ENCODE results near the gene RNF145.

Gene RNF145

GRCh38 chr5:159216454-159216853, 7.1 kb upstream of the RNF145 start:
- DNase-seq, result no peak

GRCh38 chr5:159215886-159216285, 6.5 kb upstream of the RNF145 start:
- DNase-seq, result no peak

- DNase-seq, result no peak
Observed at GRCh38 chr5:159214486-159215271, 5.3 kb upstream of the RNF145 start.

DNA sequence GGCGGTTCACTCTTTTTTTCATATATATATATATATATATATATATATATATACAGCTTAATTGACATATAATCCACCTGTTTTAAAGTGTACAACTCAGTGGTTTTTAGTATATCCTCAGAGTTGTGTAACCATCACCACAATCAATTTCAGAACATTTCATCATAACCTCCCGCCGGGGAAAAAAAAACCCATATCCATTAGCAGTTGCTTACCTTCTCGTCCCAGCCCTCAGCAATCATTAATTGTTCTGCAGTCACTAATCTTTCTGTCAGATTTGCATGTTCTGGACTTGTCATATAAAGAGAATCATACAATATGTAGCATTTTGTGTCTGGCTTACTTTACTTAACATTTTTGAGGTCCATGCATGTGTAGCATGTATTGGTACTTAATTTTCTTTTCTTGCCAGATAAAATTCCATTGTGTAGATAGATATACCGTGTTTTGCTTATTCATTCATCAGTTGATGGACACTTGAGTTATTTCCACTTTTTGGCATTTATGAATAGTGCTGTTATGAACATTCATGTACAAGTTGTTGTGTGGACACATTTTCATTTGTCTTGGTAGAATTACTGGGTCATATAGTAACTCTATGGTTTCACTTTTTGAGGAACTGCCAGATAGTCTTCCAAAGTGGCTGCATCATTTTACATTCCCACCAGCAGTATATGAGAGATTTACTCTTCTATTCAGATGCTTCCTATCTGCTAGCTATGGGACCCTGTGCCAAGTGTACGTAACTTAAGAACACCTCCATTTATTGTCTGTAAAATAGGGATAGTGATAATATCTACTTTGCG, 3.5 kb upstream of the RNF145 start:
- no peak for DNase-seq

- no peak for DNase-seq
Observed at GRCh38 chr5:159211729-159212174, 2.4 kb upstream of the RNF145 start.

DNA sequence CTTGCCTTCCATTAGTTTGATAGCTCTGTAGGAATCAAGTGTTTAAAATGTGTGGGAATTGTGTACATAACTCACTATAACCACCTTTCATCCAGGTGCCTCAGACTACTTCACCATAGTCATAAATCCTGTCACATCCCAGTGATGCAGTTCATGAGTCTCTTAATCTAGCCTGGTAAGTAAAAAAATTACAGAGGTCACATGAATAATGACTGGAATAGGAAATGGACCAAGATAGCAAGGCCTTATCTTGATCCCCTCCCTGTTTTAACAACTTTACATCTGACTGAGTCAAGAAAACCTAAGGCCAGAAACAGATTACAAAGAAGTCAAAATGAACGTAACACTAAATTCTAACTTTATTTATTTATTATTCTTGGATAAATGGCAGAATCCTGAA, 1.5 kb upstream of the RNF145 start:
- no peak for DNase-seq

DNA sequence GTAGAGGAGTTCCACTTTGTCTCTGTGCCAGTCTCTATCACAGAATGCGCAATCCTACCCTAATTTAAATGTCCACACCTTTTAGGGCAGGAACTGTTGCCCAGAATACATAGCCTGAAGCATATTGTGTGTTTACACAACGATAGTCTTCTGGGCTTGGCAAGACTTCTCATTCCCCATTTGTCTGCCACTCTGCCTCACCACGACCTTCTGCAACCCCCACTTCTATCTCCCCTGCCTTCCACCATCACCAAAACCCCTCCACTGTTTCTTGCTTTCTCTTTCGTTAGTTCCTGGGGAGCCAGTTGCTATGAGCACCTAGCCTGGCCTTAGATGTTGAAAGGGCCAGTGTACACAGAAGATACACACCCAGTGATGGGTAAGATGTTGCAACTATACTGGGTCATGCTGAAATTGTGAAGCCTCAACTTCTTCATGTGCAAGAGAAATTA, 883 bp upstream of the RNF145 start:
- no peak for DNase-seq

GRCh38 chr5:159208514-159209437, 577 bp downstream of the RNF145 start:
- DNase-seq, result peak in 3 of 5 experiments; percentile 2 to 31 (median 8)

GRCh38 chr5:159207686-159208513, 1.5 kb downstream of the RNF145 start:
- DNase-seq, result peak; percentile 54 to 93 (median 78)

DNA sequence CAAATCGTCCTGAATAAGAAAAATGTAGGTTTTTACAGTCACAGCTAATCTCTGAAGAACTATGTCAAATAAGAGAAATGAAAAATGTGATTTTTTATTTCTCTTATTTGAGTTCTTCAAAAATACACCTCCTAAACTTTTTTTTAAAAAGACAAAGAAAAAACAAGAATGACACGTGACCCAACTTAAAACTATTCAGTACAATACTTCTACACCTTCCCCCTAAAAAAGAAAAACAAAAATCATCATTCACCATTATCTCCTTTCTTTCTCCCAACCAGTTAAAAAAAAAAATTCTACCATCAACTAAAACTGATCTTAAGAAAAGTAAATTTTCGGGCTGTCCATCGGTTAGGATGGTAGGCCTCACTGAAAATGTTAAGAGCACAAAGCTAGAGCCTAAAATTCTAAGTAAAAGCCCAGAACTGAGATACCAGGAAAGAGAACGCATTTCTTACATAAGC, 2.1 kb downstream of the RNF145 start:
- DNase-seq, result no peak

DNA sequence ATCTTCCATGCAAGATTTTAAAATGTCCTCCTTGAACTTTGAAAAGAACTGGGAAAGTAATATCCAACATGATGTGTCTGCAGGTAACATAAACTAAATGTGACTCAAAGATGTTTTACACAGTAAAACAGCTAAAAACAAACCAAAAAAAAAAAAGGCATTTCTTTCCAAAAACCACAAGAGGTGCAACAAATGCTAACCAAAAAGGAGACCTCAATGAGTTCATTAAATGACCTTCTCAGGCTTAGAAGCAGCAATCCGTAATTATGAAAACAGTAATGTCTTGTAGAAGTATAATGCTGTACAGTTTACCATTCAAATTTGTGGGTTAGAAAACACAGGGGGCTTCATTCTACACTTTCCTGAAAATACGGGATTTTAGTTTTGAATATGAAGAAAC, 2.5 kb downstream of the RNF145 start:
- no peak for DNase-seq

DNA sequence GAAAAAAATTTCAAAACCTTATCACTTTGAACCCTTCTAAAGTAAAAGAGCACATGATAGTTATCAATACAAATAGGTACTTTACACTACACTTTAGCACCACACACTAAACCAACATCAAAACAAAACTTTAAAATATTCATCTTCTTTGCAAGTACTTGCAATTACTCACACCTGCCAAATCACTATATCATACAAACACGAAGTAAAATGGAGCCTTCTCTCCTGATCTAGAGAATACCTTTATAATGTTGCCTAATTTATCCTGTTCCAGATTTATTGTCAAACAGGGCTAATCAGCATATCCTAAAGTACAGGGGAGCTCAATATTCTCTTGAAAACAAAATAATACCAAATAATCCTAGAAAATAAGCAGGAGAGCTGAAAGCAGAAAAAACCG, 3.0 kb downstream of the RNF145 start:
- peak in 1 of 5 experiments; percentile 32 for DNase-seq

GRCh38 chr5:159203351-159203750, 6.0 kb downstream of the RNF145 start:
- DNase-seq, result no peak

DNA sequence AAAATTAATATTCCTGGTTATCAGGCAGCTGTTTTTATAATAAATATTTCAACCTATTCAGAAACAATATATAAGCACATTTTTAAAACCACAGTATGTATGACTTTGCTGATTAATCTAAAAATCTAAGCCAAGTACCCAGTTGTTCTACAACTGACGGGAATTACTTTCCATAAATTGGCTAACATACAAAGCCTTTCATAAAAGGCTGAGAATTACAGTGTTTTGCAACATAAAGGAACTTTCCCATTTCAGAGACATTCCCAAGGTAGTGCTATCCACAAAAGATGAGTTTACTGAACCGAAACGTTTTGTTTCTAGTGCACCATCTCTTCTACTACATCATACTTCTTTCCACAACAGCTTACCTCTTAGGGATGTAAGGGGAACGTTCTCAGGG, 7.2 kb downstream of the RNF145 start:
- no peak for DNase-seq

DNA sequence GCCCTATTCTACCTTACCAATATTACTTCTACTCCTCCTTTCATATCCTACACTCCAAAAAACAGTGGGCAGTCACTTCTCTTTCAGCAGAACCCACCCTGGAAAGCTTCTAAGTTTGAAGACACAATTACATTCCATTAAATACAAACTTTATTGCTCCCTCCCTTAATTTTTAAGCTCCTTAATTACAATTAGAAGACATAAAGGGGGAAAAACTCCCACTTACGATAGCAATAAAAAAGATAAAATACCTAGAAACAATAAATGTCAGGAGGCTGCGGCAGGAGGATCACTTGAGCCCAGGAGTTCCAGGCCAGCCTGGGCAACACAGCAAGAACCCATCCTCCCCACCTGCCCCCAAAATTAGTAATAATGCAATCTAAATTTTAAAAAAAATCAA, 9.6 kb downstream of the RNF145 start:
- DNase-seq, result no peak

GRCh38 chr5:159199225-159199624, 10.1 kb downstream of the RNF145 start:
- DNase-seq, result no peak

DNA sequence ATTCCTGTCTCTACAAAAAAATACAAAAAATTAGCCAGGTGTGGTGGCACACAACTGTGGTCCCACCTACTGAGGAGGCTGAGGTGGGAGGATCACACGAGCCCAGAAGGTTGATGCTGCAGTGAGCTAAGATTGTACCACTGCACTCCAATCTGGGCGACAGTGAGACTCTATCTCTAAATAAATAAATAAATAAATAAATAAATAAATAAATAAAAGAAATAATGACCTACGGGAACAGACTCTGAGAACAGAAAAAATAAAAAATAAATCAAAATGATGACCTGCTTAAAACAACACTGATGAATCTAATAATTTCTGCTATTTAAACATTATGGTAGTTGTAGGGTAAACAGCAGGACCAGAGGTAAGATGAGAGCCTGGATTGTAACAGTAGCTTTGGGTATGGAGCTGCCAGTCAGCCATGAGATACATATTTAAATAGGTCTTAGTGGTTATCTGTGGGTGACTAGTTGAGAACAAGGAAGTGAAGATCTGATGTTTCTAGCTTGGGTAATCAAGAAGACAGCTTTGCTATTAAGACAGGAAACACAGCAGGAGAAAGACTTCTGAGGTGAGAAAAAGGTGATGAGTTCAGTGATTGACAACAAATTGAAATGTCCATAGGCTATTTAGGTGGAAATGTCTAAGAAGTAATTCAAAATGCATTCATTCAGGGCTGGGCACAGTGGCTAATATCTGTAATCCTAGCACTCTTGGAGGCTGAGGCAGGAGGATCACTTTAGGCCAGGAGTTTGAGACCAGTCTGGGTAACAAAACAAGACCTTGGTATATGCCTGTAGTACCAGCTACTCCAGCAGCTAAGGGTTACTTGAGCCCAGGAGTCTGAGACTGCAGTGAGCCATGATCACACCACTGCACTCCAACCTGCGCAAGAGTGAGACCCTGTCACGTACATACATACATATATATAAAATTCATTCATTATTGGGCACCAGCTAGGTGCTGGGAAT, 11.0 kb downstream of the RNF145 start:
- DNase-seq, result peak in 2 of 5 experiments; percentile 37 to 76

DNA sequence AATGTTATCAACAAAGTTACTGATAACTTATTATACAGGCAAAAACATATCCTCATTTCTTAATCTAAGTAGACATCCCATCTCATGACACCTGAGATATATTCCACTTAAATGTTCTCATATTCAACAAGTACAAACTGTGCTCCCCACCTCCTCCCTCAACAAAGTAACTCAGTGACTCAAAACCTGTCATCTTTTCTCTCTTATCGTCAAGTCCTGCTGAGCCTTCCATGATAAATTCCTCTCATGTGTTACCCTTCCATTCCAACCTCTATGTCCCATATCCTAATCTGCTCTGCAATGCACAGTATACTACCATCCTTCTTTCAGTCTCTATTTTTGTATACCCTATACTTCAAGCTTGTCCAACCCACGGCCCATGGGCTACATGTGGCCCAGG, 13.6 kb downstream of the RNF145 start:
- DNase-seq, result no peak

DNA sequence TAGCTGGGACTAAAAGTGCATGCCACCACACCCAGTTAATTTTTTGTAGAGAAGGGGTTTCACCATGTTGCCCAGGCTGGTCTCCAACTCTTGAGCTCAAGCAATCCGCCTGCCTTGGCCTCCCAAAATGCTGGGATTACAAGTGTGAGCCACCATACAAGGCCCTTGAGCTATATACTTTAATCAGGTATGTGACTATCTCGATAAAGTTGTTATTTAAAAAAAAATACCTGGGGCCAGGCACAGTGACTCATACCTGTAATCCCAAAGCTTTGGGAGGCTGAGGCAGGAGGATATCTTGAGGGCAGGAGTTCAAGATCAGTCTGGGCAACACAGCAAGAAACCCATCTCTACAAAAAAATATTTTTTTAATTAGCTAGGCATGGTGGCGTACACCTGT, 19.2 kb downstream of the RNF145 start:
- no peak for DNase-seq

GRCh38 chr5:159189310-159189709, 20.0 kb downstream of the RNF145 start:
- no peak for DNase-seq

Measured in T-helper 2 cell (primary cell).